Pancreas (tissue), 10 donors: Measurements from ENCODE around the gene TSEN15. TPM values are rescaled to one million over a fixed set of nuclear protein-coding genes. Genes with fewer than 3 reads are reported as not detected.

Source experiments
- ATAC-seq, 4 donors: fragments of 200-7000 bp; cut with Tn5 transposase; one replicate each; pipeline versions ENCODE4 v1.8.0 to v1.9.1; 2020; ENCODE audit warnings: mild to moderate bottlenecking in 4 of 4, moderate library complexity in 4 of 4
- DNase-seq, 6 donors: peaks; one replicate each; pipeline ENCODE4 v3.0.0-alpha.2; 2020
- FAIRE-seq: peaks from 2 replicates; lab custom pipeline; 2012; peaks lifted over from hg19 to GRCh38; lab: Jason Lieb, UNC
- H3K27ac ChIP-seq, 4 donors: fragments of 200-600 bp; sonication (generic); 1 replicate in 3 of 4; 2 replicates in 1 of 4; pipeline versions ENCODE4 v1.5.0 to v1.8.0; 2020
- H3K27me3 ChIP-seq, 4 donors: fragments of 200-600 bp; one replicate each; pipeline ENCODE4 v1.8.0; 2021
- H3K36me3 ChIP-seq, 3 donors: fragments of 200-600 bp; sonication (generic) in 1 of 3; one replicate each; pipeline versions ENCODE4 v1.5.0 to v1.8.0; 2020 to 2021
- H3K4me1 ChIP-seq, 3 donors: fragments of 200-600 bp; one replicate each; pipeline ENCODE4 v1.8.0; 2021
- H3K4me3 ChIP-seq, 4 donors: fragments of 200-600 bp; sonication (generic) in 2 of 4; one replicate each; pipeline versions ENCODE4 v1.5.0 to v1.8.0; 2020 to 2021
- H3K9me3 ChIP-seq, 4 donors: fragments of 200-600 bp; one replicate each; pipeline ENCODE4 v1.8.0; 2021
- CTCF ChIP-seq, 4 donors: fragments of 200-600 bp; sonication (generic) in 3 of 4; IDR thresholded peaks; one replicate each; pipeline versions ENCODE4 v1.5.0 to v1.8.0; 2021; ENCODE audit warnings: antibody characterized with exemption in 4 of 4
- WGBS, 2 donors: extraction: QIAGEN DNeasy Blood & Tissue Kit; methylation state at CpG; one replicate each; pipeline ENCODE4 v1.1.7; 2013; 5-methylcytosine and 5-hydroxymethylcytosine counted together
- intact Hi-C, 3 donors: fragments of 100-400 bp; cut with DNase I; formaldehyde crosslinking; loops; one replicate each; pipeline versions ENCODE4 v1.11.1 to v1.14.2; 2022
- polyA plus RNA-seq, 2 donors: library from polyadenylated mRNA; stranded (reverse); fragments of 200-250 nt; gene quantifications; one replicate each; pipeline ENCODE4 v1.2.3, GENCODE V29; 2013
- total RNA-seq, 6 donors: library from RNA; stranded (reverse); fragmentation: NEBNext Ultra II Directional in 4 of 6; extraction: Animal tissue kit (Norgen Biotek cat#: 25700) in 4 of 6; gene quantifications; one replicate each; pipeline versions ENCODE4 v1.2.1 to v1.2.4, GENCODE V29; 2021 to 2023
- donor health status: healthy with polysubstance abuse.
- donor health status: DM: no; HTN: no; CAD: no; lungs with moderate emphysema.
- donor health status: DM: no; HTN: no; CAD: no.
- donor health status: control.
- donor health status: control.
- donor health status: Bipolar disorder and iron deficiency.
- donor health status: DM: yes; HTN: yes; CAD: no.
- donor health status: DM: no; HTN: no; CAD: no.
- donor health status: DM: no; HTN: no; CAD: no.
- donor health status: DM: yes; HTN: yes; CAD: no.

TSEN15 gene
- total and polyA plus RNA-seq, 8 donors = 5.8 to 15.4 (median 9.9) TPM

- FAIRE-seq (no peak), DNase-seq (no peak), ATAC-seq (peak; percentile 73 to 98 (median 81))
- TF ChIP-seq CTCF (IDR thresholded peaks at IDR 0.05) = no peak
- Histone ChIP-seq H3K36me3 (no peaks in the 10 kb centered on the region), H3K4me3 (no peak overlapping the region), H3K4me1 (peaks cover 0 to 14% (median 10%) of the 10 kb centered on the region in 3 donors), H3K27ac (peak overlapping the region in 1 of 4 donors; percentile 1), H3K9me3 (no peaks in the 10 kb centered on the region), H3K27me3 (no peaks in the 10 kb centered on the region)
- intact Hi-C loops = no loop called here
- WGBS, 2 donors = 14 to 19% methylated on average over 2 of the region's 2 CpGs
These were observed 10.0 kb downstream of the TSEN15 start for GRCh38 chr1:184061396-184062003.

GRCh38 chr1:184062640-184063286, 11.2 kb downstream of the TSEN15 start:
- FAIRE-seq = no peak

GRCh38 chr1:184065559-184065958, 14.0 kb downstream of the TSEN15 start:
- Histone ChIP-seq H3K4me3 (no peak overlapping the region), H3K36me3 (no peaks in the 10 kb centered on the region), H3K27me3 (no peaks in the 10 kb centered on the region), H3K4me1 (peaks cover 0 to 14% (median 10%) of the 10 kb centered on the region in 3 donors), H3K9me3 (no peaks in the 10 kb centered on the region), H3K27ac (no peak overlapping the region)
- DNase-seq (no peak), FAIRE-seq (no peak), ATAC-seq (no peak)
- intact Hi-C loops = no loop called here
- no peak for TF ChIP-seq CTCF (IDR thresholded peaks at IDR 0.05)

More at GRCh38 chr1:184062640-184063286, 11.2 kb downstream of the TSEN15 start:
- H3K27me3 ChIP-seq = no peaks in the 10 kb centered on the region
- no peaks in the 10 kb centered on the region for H3K36me3 ChIP-seq
- peaks cover 0 to 14% (median 10%) of the 10 kb centered on the region in 3 donors for H3K4me1 ChIP-seq
- intact Hi-C loops = no loop called here
- ATAC-seq = no peak
- no peaks in the 10 kb centered on the region for H3K9me3 ChIP-seq
- no peak overlapping the region for H3K4me3 ChIP-seq
- H3K27ac ChIP-seq = no peak overlapping the region
- DNase-seq = no peak
- 90 to 94% methylated on average over 3 of the region's 3 CpGs for WGBS, 2 donors
- no peak for TF ChIP-seq CTCF (IDR thresholded peaks at IDR 0.05)

GRCh38 chr1:184068354-184068753, 16.8 kb downstream of the TSEN15 start:
- Histone ChIP-seq H3K27me3 (no peaks in the 10 kb centered on the region), H3K9me3 (no peaks in the 10 kb centered on the region), H3K4me3 (no peak overlapping the region), H3K27ac (no peak overlapping the region), H3K36me3 (peaks cover 0 to 4% (median 0%) of the 10 kb centered on the region in 3 donors), H3K4me1 (no peaks in the 10 kb centered on the region)
- TF ChIP-seq CTCF (IDR thresholded peaks at IDR 0.05) = no peak
- intact Hi-C loops = no loop called here
- DNase-seq (no peak), FAIRE-seq (no peak), ATAC-seq (no peak)

- no peaks in the 10 kb centered on the region for H3K4me1 ChIP-seq
- DNase-seq (no peak), ATAC-seq (no peak), FAIRE-seq (no peak)
- TF ChIP-seq CTCF (IDR thresholded peaks at IDR 0.05) = no peak
- intact Hi-C loops = loop anchor here in 1 of 3 donors (10.0 kb wide), 1 partner anchor 155 kb away; no protein-coding TSS in a partner anchor
- H3K27me3 ChIP-seq = no peaks in the 10 kb centered on the region
- 67 to 68% methylated on average over 2 of the region's 2 CpGs for WGBS, 2 donors
- H3K36me3 ChIP-seq = peaks cover 0 to 4% (median 0%) of the 10 kb centered on the region in 3 donors
- H3K9me3 ChIP-seq = no peaks in the 10 kb centered on the region
- H3K27ac ChIP-seq = no peak overlapping the region
- no peak overlapping the region for H3K4me3 ChIP-seq
These were observed 18.1 kb downstream of the TSEN15 start for GRCh38 chr1:184069675-184070074.
